ENCODE measurements around the gene ALG12.

The ALG12 gene

GRCh38 chr22:49910229-49911155 lies 7.7 kb downstream of the ALG12 start:
- no peak for DNase-seq

GRCh38 chr22:49909476-49910205 lies 8.6 kb downstream of the ALG12 start:
- no peak for DNase-seq

- no peak for DNase-seq
These were observed 10.4 kb downstream of the ALG12 start for GRCh38 chr22:49907807-49908206.

GRCh38 chr22:49906799-49907290 lies 11.4 kb downstream of the ALG12 start:
- no peak for DNase-seq

GRCh38 chr22:49906071-49906798 lies 12.0 kb downstream of the ALG12 start:
- no peak for DNase-seq

GRCh38 chr22:49905465-49905864 lies 12.8 kb downstream of the ALG12 start:
- DNase-seq = no peak

- DNase-seq = no peak
These were observed 14.2 kb downstream of the ALG12 start for GRCh38 chr22:49904040-49904369.

GRCh38 chr22:49903322-49904039 lies 14.8 kb downstream of the ALG12 start:
- DNase-seq = no peak

GRCh38 chr22:49901457-49901856 lies 16.8 kb downstream of the ALG12 start:
- no peak for DNase-seq

- DNase-seq = no peak
These were observed 17.6 kb downstream of the ALG12 start for GRCh38 chr22:49900441-49901230.

- DNase-seq = no peak
These were observed 18.7 kb downstream of the ALG12 start for GRCh38 chr22:49899530-49899929.

GRCh38 chr22:49897015-49897684 lies 21.1 kb downstream of the ALG12 start:
- DNase-seq = no peak

- no peak for DNase-seq
These were observed 22.0 kb downstream of the ALG12 start for GRCh38 chr22:49896201-49896600.

GRCh38 chr22:49894322-49895054 lies 23.8 kb downstream of the ALG12 start:
- no peak for DNase-seq

- DNase-seq = no peak
These were observed 25.2 kb downstream of the ALG12 start for GRCh38 chr22:49893025-49893424.

GRCh38 chr22:49892226-49892899 lies 25.9 kb downstream of the ALG12 start:
- DNase-seq = no peak

GRCh38 chr22:49889071-49889470 lies 29.2 kb downstream of the ALG12 start:
- peak; percentile 50 for DNase-seq

GRCh38 chr22:49887702-49888101 lies 30.5 kb downstream of the ALG12 start:
- DNase-seq = no peak

- DNase-seq = no peak
These were observed 31.2 kb downstream of the ALG12 start for GRCh38 chr22:49887064-49887451.
